ENCODE measurements around the gene SLC40A1.

SLC40A1 gene

DNA sequence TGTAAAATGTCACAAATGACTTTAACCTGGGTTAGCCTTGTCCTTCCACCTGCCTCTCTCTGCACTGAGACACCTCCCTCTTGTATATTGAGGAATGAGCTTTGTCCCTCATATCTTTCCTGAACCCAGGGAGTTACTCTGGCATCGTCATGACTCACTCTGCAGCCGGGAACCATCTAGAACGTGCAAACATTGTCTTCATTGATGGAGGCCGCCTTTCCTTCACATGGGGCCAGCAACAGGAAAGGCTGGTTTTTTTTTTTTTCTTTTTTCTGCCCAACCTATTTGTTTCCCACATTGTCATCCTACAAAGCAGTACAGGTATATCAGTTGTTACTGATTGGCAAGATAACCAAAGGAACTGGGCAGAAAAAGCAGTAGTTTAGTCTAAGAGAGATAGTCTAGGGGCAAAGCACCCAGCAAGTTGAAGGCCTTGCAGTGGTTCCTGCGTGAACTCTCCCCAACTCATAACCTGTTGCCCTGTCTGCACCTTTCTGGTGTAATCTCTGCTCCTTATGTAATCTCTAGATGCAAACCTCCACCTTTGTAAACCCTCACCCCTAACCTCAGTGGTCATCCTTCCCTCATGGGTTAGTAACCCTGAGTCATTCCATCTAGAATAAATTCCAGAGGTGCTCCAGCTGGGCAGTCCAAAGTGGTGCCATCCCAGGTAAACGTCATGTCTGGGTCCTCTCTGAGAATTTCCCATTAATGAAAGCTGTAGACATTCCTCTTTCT, 38.3 kb downstream of the SLC40A1 start:
- Mint-ChIP-seq H3K27me3 (peaks cover 26% of the 10 kb centered on the region), H3K4me3 (no peak overlapping the region), H3K9me3 (peaks cover 3% of the 10 kb centered on the region), H3K36me3 (no peaks in the 10 kb centered on the region), H3K4me1 (no peaks in the 10 kb centered on the region), H3K27ac (no peak overlapping the region)
- no peak for ATAC-seq

DNA sequence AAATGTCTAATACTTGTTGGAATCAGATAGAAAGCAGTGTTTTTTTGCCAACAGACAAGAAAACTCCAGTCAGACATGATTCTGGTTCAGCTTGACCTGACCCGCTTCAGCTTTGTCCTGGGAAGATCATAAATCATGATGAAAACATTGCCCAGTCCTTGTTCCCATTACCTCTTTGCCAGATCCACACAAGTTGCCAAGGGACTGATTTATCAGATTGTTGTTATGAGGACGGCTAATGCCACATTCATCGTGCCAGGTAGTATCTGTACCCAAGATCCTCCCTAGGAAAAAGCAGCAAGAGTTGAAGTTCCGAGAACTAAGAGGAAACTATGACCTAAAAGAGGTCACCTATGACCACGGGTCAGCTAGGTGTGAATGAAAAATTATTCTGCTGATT, 39.0 kb downstream of the SLC40A1 start:
- ATAC-seq, result no peak
- peaks cover 3% of the 10 kb centered on the region for H3K9me3 Mint-ChIP-seq
- peaks cover 29% of the 10 kb centered on the region for H3K27me3 Mint-ChIP-seq
- no peak overlapping the region for H3K4me3 Mint-ChIP-seq
- H3K27ac Mint-ChIP-seq, result no peak overlapping the region
- no peaks in the 10 kb centered on the region for H3K4me1 Mint-ChIP-seq
- no peaks in the 10 kb centered on the region for H3K36me3 Mint-ChIP-seq

DNA sequence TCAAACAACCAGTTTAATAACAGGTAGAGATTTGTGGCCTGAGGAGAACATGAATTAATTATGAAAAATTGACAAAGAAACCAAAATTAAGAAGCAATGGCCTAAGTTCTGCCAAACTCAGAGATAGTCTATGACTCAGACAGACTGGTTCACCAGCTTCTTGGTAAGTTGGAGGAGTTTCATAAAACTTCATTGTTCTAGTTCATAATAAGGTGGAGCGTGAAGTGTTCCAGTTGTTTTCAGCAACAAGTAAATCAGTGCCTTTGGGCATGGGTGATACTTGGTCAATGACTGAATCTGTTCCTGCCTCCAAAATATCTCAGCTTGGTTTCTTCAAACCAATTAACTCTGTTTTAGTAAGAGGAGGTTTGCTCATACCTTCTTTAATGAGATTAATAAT, 40.0 kb downstream of the SLC40A1 start:
- ATAC-seq, result no peak
- no peak overlapping the region for H3K27ac Mint-ChIP-seq
- peaks cover 27% of the 10 kb centered on the region for H3K27me3 Mint-ChIP-seq
- H3K36me3 Mint-ChIP-seq, result no peaks in the 10 kb centered on the region
- H3K4me3 Mint-ChIP-seq, result no peak overlapping the region
- no peaks in the 10 kb centered on the region for H3K4me1 Mint-ChIP-seq
- H3K9me3 Mint-ChIP-seq, result peaks cover 7% of the 10 kb centered on the region

DNA sequence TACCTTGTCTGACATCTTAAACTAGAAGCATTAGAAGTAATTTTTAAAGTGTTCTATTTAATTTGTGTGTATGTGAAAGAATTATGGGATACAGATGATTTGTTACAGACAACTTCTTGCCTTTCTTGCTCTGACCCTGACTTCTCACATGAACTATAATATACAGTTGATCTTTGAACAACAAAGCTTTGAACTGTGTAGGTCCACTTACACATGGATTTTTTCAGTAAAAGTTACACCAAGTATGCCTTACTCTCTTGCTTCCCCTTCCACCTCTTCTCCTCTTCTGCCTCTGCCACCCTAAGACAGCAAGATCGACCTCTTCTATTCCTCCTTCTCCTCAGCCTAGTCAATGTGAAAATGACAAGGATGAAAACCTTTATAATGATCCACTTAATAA, 42.2 kb downstream of the SLC40A1 start:
- Mint-ChIP-seq H3K36me3 (no peaks in the 10 kb centered on the region), H3K9me3 (peaks cover 7% of the 10 kb centered on the region), H3K27ac (no peak overlapping the region), H3K4me1 (no peaks in the 10 kb centered on the region), H3K4me3 (no peak overlapping the region), H3K27me3 (peaks cover 25% of the 10 kb centered on the region)
- no peak for ATAC-seq

DNA sequence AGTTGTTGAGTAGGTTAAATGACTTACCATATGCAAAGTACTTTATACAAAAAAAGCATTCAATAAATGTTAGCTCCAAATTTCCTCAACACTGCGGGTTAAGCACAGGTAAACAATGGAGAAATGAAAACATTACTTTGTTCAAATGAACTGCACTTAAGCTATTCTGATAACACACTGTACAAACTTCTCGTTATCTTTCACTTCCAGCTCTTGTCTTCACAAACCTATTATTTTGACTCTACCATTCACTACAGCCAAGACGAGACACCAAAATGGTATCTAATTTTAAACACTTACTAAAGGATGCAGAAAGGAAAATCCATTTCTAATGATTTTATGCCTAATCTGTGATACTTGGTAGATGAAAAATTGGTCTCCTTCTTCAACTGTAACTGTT, 43.8 kb downstream of the SLC40A1 start:
- no peak overlapping the region for H3K27ac Mint-ChIP-seq
- no peaks in the 10 kb centered on the region for H3K4me1 Mint-ChIP-seq
- no peak for ATAC-seq
- H3K36me3 Mint-ChIP-seq, result no peaks in the 10 kb centered on the region
- H3K27me3 Mint-ChIP-seq, result peaks cover 25% of the 10 kb centered on the region
- no peak overlapping the region for H3K4me3 Mint-ChIP-seq
- peaks cover 4% of the 10 kb centered on the region for H3K9me3 Mint-ChIP-seq

DNA sequence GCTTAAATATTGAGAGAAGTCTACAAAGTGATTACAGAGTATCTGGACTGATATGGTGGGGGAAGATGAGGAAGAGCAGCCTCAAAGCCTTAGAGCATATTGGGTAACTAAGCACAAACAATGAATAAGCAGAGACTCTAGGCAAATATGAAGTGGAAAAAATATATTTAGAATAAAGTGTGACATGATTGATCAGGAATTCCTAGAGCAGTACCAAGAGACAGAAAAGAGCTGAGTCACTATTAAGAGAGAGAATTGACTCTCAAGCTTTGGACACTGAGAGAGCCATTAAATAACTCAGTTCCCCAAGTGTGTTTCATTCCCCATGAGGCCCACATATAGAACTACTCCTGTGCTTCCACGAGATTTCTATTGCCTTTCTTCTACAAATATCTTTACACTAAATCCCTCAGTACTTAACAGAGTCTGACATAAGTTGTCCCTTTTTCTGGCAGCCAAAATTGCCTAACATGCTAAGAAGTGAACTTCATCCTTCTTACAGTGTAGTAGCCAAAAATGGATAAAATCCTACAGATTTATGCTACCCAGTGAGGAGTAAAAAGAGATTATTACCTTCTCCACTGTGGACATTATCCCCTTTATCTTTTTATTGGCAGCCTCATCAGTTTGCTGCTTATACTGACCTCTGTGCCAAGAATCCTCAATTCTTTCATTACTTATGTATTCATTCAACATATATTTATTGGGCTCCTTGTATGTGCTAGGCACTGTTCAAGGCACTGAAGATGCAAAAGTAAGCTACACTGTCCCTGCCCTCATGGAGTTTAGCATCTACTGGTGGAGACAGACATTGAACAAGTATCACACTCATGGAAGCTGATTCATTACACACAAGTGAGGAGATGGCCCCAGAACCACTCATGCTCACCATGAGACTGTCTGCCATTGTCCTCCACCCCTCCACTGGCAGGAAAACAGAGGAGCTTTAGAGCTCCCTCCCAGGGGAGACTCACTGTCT, 45.4 kb downstream of the SLC40A1 start:
- H3K27me3 Mint-ChIP-seq, result peaks cover 40% of the 10 kb centered on the region
- H3K4me1 Mint-ChIP-seq, result no peaks in the 10 kb centered on the region
- H3K9me3 Mint-ChIP-seq, result peaks cover 6% of the 10 kb centered on the region
- no peaks in the 10 kb centered on the region for H3K36me3 Mint-ChIP-seq
- no peak overlapping the region for H3K4me3 Mint-ChIP-seq
- no peak overlapping the region for H3K27ac Mint-ChIP-seq
- peak; percentile 21 for ATAC-seq

- no peak for ATAC-seq
- H3K36me3 Mint-ChIP-seq, result no peaks in the 10 kb centered on the region
- H3K9me3 Mint-ChIP-seq, result peaks cover 6% of the 10 kb centered on the region
- no peaks in the 10 kb centered on the region for H3K4me1 Mint-ChIP-seq
- no peak overlapping the region for H3K27ac Mint-ChIP-seq
- H3K4me3 Mint-ChIP-seq, result no peak overlapping the region
- peaks cover 42% of the 10 kb centered on the region for H3K27me3 Mint-ChIP-seq
Observed at GRCh38 chr2:189533288-189534035, 47.1 kb downstream of the SLC40A1 start.

GRCh38 chr2:189530965-189531637, 49.5 kb downstream of the SLC40A1 start:
- no peak overlapping the region for H3K4me3 Mint-ChIP-seq
- H3K9me3 Mint-ChIP-seq, result peaks cover 4% of the 10 kb centered on the region
- no peaks in the 10 kb centered on the region for H3K36me3 Mint-ChIP-seq
- ATAC-seq, result no peak
- H3K27me3 Mint-ChIP-seq, result peaks cover 29% of the 10 kb centered on the region
- H3K4me1 Mint-ChIP-seq, result no peaks in the 10 kb centered on the region
- H3K27ac Mint-ChIP-seq, result no peak overlapping the region

DNA sequence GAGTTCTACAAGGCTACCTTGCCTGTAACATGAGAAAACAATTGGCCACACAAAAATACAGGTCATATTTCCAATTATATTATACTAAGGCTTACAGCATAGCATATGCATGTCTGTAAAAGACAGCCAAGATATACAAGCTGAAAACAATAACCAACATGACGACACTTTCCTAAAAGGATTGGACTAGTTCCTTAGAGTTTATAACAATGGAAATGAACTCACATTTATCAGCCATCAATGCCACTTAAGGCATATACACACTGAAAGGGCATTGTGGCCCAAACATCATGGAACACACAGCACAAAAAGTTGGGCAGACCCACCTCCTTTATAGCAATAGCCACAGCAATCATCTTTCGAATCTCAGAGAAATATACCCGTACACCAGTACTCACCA, 52.0 kb downstream of the SLC40A1 start:
- no peak for ATAC-seq
- Mint-ChIP-seq H3K27me3 (peaks cover 25% of the 10 kb centered on the region), H3K4me1 (no peaks in the 10 kb centered on the region), H3K9me3 (peaks cover 2% of the 10 kb centered on the region), H3K4me3 (no peak overlapping the region), H3K27ac (no peak overlapping the region), H3K36me3 (no peaks in the 10 kb centered on the region)

DNA sequence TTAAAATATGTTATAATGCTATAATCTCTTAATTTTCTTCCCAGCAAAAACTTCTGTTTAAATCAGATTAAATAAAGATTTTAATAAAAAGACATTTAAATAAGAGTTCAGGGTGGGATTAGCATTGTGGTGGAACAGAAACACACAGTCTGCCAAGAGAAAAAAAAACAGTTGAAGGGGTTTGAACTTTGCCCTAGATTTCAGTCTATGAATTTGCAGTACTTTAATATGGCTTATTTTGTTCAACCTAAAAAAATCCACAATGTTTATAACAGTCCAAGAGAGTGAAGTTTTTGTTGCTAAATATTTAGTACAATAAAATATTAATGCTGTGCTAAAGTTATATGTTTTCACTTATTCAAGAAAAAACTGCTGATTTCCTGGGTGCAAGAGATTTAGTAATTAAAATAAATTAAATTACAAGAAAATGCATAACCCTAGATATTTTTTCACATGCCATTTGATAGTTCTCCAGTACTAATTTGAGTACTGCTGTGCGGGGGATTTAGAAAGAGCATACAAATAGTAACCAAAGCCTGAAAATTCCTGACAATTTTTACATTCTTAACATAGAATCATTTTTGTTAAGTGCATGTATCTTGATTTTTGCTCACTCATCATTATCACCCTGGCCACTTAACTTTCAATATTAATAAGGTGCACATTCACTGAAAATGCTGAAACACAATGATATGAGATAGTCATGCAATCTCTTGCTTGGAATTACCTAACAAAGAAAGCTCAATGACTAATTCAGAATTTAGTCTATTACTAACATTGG, 52.6 kb downstream of the SLC40A1 start:
- no peak overlapping the region for H3K4me3 Mint-ChIP-seq
- no peaks in the 10 kb centered on the region for H3K36me3 Mint-ChIP-seq
- no peak overlapping the region for H3K27ac Mint-ChIP-seq
- H3K4me1 Mint-ChIP-seq, result no peaks in the 10 kb centered on the region
- peaks cover 2% of the 10 kb centered on the region for H3K9me3 Mint-ChIP-seq
- ATAC-seq, result no peak
- peaks cover 25% of the 10 kb centered on the region for H3K27me3 Mint-ChIP-seq

DNA sequence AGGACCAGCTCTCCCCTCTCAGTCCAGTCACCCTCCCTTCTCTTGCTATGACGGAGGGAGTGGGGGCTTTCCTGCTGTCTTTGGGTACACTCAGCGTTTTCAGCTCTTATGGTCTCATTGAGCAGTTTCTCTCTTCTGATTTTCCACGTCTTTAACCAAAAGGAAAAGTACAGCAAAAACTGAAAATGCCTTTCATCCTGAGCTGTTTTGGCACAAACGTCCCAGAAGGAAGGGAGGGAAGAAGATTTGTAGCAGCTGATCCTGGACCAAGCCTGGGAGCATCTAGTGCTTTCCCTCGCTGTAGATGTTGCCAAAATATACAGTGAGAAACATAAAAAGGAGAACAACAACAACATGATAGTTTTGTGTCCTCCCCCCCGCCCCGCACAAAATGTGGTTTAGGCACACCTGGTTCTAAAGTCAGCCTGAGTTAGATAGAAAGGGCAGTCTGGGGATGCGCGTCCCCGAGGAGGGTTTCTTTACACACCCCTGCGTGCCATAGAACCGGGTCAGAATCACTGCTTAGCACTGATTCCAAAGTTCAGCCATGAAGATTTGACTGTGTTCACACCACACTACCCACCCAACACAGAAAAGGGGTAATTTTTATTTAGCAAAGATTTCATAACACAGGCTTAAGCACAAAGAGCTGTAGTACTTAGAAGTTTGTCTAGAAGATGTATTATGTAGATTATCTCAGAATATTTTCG, 53.4 kb downstream of the SLC40A1 start:
- Mint-ChIP-seq H3K27me3 (peaks cover 25% of the 10 kb centered on the region), H3K4me1 (no peaks in the 10 kb centered on the region), H3K4me3 (no peak overlapping the region), H3K27ac (no peak overlapping the region), H3K36me3 (no peaks in the 10 kb centered on the region), H3K9me3 (peaks cover 2% of the 10 kb centered on the region)
- no peak for ATAC-seq

DNA sequence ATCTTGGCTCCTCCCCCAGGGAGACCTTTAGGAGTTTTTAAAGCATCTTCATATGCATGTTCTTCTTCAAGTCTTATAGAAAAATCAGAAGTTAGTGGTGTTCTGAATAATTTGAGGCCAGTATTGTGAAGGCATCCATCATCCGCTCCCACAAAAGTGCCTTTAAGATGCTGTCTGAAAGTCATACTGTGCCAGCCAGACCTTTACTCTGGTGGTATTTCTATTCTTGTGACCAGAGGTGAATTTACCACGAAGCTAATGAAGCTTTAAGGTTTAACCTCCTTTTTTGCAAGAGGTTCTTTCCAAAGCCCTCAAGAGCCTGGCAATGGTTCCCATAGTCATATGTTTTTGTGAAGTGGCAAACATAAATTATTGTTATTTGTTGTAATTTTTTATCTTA, 54.3 kb downstream of the SLC40A1 start:
- Mint-ChIP-seq H3K27ac (no peak overlapping the region), H3K4me3 (no peak overlapping the region), H3K36me3 (no peaks in the 10 kb centered on the region), H3K9me3 (peaks cover 2% of the 10 kb centered on the region), H3K4me1 (no peaks in the 10 kb centered on the region), H3K27me3 (peaks cover 21% of the 10 kb centered on the region)
- no peak for ATAC-seq

DNA sequence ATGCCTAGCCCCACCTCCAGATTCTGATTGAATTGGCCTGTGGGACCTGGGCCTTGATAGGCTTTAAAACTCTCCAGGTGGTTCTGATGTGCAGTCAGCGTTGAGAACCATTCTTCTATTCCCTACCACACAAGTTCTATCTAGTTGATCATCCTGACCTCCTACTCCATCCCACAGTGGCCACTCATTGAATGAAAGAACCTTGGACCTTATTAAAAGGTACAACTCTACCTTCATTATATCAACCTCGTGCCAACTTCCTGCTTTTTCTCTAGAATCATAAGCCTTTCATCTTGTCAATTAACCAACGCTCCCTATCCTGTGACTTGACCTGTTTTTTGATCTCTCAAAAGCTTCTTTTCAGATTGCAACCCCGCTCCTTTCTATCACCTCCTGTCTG, 55.8 kb downstream of the SLC40A1 start:
- Mint-ChIP-seq H3K27ac (no peak overlapping the region), H3K27me3 (peaks cover 8% of the 10 kb centered on the region), H3K4me1 (no peaks in the 10 kb centered on the region), H3K9me3 (no peaks in the 10 kb centered on the region), H3K36me3 (no peaks in the 10 kb centered on the region), H3K4me3 (no peak overlapping the region)
- no peak for ATAC-seq

All from stimulated activated memory B cell treated with anti-CD40 and anti-IgM and Interleukin-4, amounts not matched to agents 10 μg/mL and 1 μg/mL and 100 μg/mL, for 72 hours (primary cell).